Kidney (tissue), 14 donors: ENCODE measurements around the gene PLCB1. TPM values are rescaled to one million over a fixed set of nuclear protein-coding genes. Genes with fewer than 3 reads are reported as not detected.

Experiments
- DNase-seq, 5 donors: peaks; one replicate each; pipeline ENCODE4 v3.0.0-alpha.2; 2013 to 2020
- FAIRE-seq: peaks from 2 replicates; lab custom pipeline; 2012; peaks lifted over from hg19 to GRCh38; lab: Jason Lieb, UNC
- H3K27ac ChIP-seq, 2 donors: one replicate each; pipeline ENCODE4 v1.7.0; 2013; ENCODE audit warnings: low read depth in 2 of 2, low read length in 2 of 2, inconsistent platforms in 1 of 2
- H3K27me3 ChIP-seq: one replicate; pipeline ENCODE4 v1.7.1; 2013; ENCODE audit warnings: low read length, inconsistent platforms; ENCODE audit not compliant: control insufficient read depth, insufficient read depth
- H3K36me3 ChIP-seq, 3 donors: one replicate each; pipeline versions ENCODE4 v1.7.0 to v1.7.1; 2013; ENCODE audit warnings: low read length in 3 of 3, control low read depth in 1 of 3, inconsistent platforms in 1 of 3; ENCODE audit not compliant: insufficient read depth in 3 of 3, control insufficient read depth in 2 of 3
- H3K4me1 ChIP-seq, 3 donors: one replicate each; pipeline versions ENCODE4 v1.7.0 to v1.7.1; 2013; ENCODE audit warnings: low read length in 3 of 3, inconsistent platforms in 1 of 3, low read depth in 1 of 3; ENCODE audit not compliant: control insufficient read depth in 2 of 3, insufficient read depth in 2 of 3
- H3K4me3 ChIP-seq, 3 donors: one replicate each; pipeline versions ENCODE4 v1.7.0 to v1.8.1; 2013; ENCODE audit warnings: low read length in 3 of 3, control low read depth in 1 of 3, inconsistent platforms in 1 of 3
- H3K9ac ChIP-seq, 3 donors: one replicate each; pipeline versions ENCODE4 v1.7.0 to v1.7.1; 2013; ENCODE audit warnings: low read length in 3 of 3, control low read depth in 1 of 3, inconsistent platforms in 1 of 3
- H3K9me3 ChIP-seq, 3 donors: one replicate each; pipeline versions ENCODE4 v1.7.0 to v1.7.1; 2013; ENCODE audit warnings: low read length in 3 of 3, control low read depth in 1 of 3, inconsistent platforms in 1 of 3; ENCODE audit not compliant: control insufficient read depth in 2 of 3, insufficient read depth in 1 of 3
- CTCF ChIP-seq: IDR thresholded peaks from 3 replicates; pipeline ENCODE4 v1.5.1; 2012; ENCODE audit warnings: mild to moderate bottlenecking, moderate library complexity, borderline replicate concordance; ENCODE audit not compliant: insufficient read depth; ENCODE audit errors: extremely low read depth
- intact Hi-C: fragments of 100-400 bp; cut with DNase I; formaldehyde crosslinking; loops from one replicate; pipeline ENCODE4 v1.11.1; 2022
- polyA plus RNA-seq: library from polyadenylated mRNA; stranded (reverse); fragments of 350-450 nt; fragmentation: Illumina TruSeq; extraction: RNeasy Lipid Tissue Mini Kit (QIAGEN cat#74804); gene quantifications from one replicate; pipeline ENCODE4 v1.2.3, GENCODE V29; 2014; ENCODE audit warnings: low read depth, low replicate concordance; ENCODE audit not compliant: insufficient read depth
- total RNA-seq: library from RNA; stranded (reverse); fragmentation: NEBNext Ultra II Directional; extraction: Animal tissue kit (Norgen Biotek cat#: 25700); gene quantifications from one replicate; pipeline ENCODE4 v1.2.1, GENCODE V29; 2021
- donor health status: control.
- donor health status: control.
- donor health status: control.
- donor health status: control.
- donor health status: control.
- donor health status: DM: yes; HTN: yes; CAD: no.
- donor health status: Normal renal cell carcinoma (clear cell type).

Gene PLCB1
- total and polyA plus RNA-seq, 2 donors from 2014 or later: 9.4 to 107 TPM

GRCh38 chr20:8229090-8229489 lies 97.0 kb downstream of the PLCB1 start:
- Histone ChIP-seq H3K36me3 (no peaks in the 10 kb centered on the region), H3K4me3 (no peak overlapping the region), H3K27me3 (no peaks in the 10 kb centered on the region), H3K27ac (no peak overlapping the region), H3K9me3 (no peaks in the 10 kb centered on the region), H3K9ac (no peak overlapping the region), H3K4me1 (no peaks in the 10 kb centered on the region)
- intact Hi-C loops: no loop called here
- TF ChIP-seq CTCF: no peak
- FAIRE-seq: no peak
- no peak for DNase-seq

GRCh38 chr20:8231038-8231437 lies 99.0 kb downstream of the PLCB1 start:
- Histone ChIP-seq H3K27me3 (no peaks in the 10 kb centered on the region), H3K4me1 (no peaks in the 10 kb centered on the region)
- no peak for FAIRE-seq

GRCh38 chr20:8232332-8232731 lies 100.3 kb downstream of the PLCB1 start:
- FAIRE-seq (no peak), DNase-seq (no peak)
- Histone ChIP-seq H3K27ac (no peak overlapping the region), H3K9ac (no peak overlapping the region), H3K36me3 (no peaks in the 10 kb centered on the region), H3K9me3 (no peaks in the 10 kb centered on the region), H3K4me3 (no peak overlapping the region), H3K27me3 (no peaks in the 10 kb centered on the region), H3K4me1 (no peaks in the 10 kb centered on the region)
- intact Hi-C loops: no loop called here
- no peak for TF ChIP-seq CTCF

More at GRCh38 chr20:8231038-8231437, 99.0 kb downstream of the PLCB1 start:
- intact Hi-C loops: no loop called here
- no peak for TF ChIP-seq CTCF
- Histone ChIP-seq H3K9me3 (no peaks in the 10 kb centered on the region), H3K36me3 (no peaks in the 10 kb centered on the region), H3K4me3 (no peak overlapping the region), H3K9ac (no peak overlapping the region), H3K27ac (no peak overlapping the region)
- no peak for DNase-seq

- Histone ChIP-seq H3K4me3 (no peak overlapping the region), H3K36me3 (no peaks in the 10 kb centered on the region), H3K9ac (no peak overlapping the region), H3K4me1 (no peaks in the 10 kb centered on the region), H3K9me3 (no peaks in the 10 kb centered on the region), H3K27ac (no peak overlapping the region), H3K27me3 (no peaks in the 10 kb centered on the region)
- DNase-seq (no peak), FAIRE-seq (no peak)
- no peak for TF ChIP-seq CTCF
- intact Hi-C loops: no loop called here
Measured at GRCh38 chr20:8234580-8234979, 102.5 kb downstream of the PLCB1 start.
